Epithelial cell of proximal tubule (primary cell): ENCODE results near the gene EPB41L3. TPM values are rescaled to one million over a fixed set of nuclear protein-coding genes. Genes with fewer than 3 reads are reported as not detected.

Experiments
- DNase-seq: peaks from one replicate; pipeline ENCODE4 v3.0.0-alpha.2; 2011; ENCODE audit warnings: low read depth
- H3K4me3 ChIP-seq: 2 replicates; pipeline ENCODE4 v1.5.1; 2011; ENCODE audit warnings: low read depth, mild to moderate bottlenecking, low read length
- CTCF ChIP-seq: conservative IDR thresholded peaks from 2 replicates; pipeline ENCODE4 v1.5.1; 2012; ENCODE audit warnings: low read depth, mild to moderate bottlenecking, low read length
- total RNA-seq: library from RNA; depleted of rRNA; stranded (reverse); fragments of >200 nt; gene quantifications from 2 replicates; pipeline ENCODE4 v1.2.3, GENCODE V29; 2015

EPB41L3 gene
- total RNA-seq, 1 donor from 2014 or later: 79.6 TPM

- TF ChIP-seq CTCF: no peak
- no peak overlapping the region for H3K4me3 ChIP-seq
- no peak for DNase-seq
Measured at GRCh38 chr18:5413447-5413846, 130.3 kb downstream of the EPB41L3 start.

GRCh38 chr18:5410582-5410981 is 133.2 kb downstream of the EPB41L3 start:
- H3K4me3 ChIP-seq: no peak overlapping the region
- TF ChIP-seq CTCF: no peak
- no peak for DNase-seq

GRCh38 chr18:5398269-5398668 is 145.5 kb downstream of the EPB41L3 start:
- no peak for DNase-seq
- TF ChIP-seq CTCF: no peak
- H3K4me3 ChIP-seq: no peak overlapping the region

GRCh38 chr18:5397102-5397501 is 146.7 kb downstream of the EPB41L3 start:
- no peak overlapping the region for H3K4me3 ChIP-seq
- no peak for TF ChIP-seq CTCF
- DNase-seq: no peak

- TF ChIP-seq CTCF: no peak
- DNase-seq: no peak
- H3K4me3 ChIP-seq: no peak overlapping the region
Measured at GRCh38 chr18:5395860-5396448, 147.8 kb downstream of the EPB41L3 start.

GRCh38 chr18:5393779-5394178 is 150.0 kb downstream of the EPB41L3 start:
- DNase-seq: no peak
- H3K4me3 ChIP-seq: no peak overlapping the region

More at GRCh38 chr18:5393779-5394178, 150.0 kb downstream of the EPB41L3 start:
- TF ChIP-seq CTCF: no peak
